ENCODE data around the gene RND1.
"Not testable (repeated sequence)": the region's sequence is repeated elsewhere in the genome, so short reads cannot be mapped to it uniquely, and the experiment has no call there.

Gene RND1

DNA sequence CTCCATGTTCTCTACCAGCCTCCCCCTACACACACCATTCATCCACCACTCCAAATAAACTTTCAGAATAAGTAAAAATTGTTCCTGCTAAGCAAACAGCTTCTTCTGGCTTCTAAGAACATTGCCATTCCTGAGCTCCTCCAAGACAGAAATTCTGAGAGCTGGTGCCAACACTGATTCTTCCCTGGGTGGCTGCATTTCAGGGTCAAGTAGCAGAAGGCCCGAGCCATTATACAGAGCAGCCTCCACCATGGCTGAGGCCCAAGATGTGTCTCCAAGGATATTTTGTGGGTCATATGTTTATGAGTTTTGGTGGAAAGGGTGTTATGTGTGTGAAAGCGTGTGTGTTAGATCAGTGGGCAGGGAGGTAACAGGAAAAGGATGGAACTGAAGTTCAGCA, 3.5 kb upstream of the RND1 start:
- H3K4me3 ChIP-seq (ENCODE audit: low read length) = no peak overlapping the region
- no peak for DNase-seq (ENCODE audit: low read depth)
- TF ChIP-seq, protein P1, sequence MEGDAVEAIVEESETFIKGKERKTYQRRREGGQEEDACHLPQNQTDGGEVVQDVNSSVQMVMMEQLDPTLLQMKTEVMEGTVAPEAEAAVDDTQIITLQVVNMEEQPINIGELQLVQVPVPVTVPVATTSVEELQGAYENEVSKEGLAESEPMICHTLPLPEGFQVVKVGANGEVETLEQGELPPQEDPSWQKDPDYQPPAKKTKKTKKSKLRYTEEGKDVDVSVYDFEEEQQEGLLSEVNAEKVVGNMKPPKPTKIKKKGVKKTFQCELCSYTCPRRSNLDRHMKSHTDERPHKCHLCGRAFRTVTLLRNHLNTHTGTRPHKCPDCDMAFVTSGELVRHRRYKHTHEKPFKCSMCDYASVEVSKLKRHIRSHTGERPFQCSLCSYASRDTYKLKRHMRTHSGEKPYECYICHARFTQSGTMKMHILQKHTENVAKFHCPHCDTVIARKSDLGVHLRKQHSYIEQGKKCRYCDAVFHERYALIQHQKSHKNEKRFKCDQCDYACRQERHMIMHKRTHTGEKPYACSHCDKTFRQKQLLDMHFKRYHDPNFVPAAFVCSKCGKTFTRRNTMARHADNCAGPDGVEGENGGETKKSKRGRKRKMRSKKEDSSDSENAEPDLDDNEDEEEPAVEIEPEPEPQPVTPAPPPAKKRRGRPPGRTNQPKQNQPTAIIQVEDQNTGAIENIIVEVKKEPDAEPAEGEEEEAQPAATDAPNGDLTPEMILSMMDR (IDR thresholded peaks at IDR 0.05; ENCODE audit: insufficient read depth, low read depth, low read length, missing control alignments) = no peak

- no peak for DNase-seq (ENCODE audit: low read depth)
- TF ChIP-seq, protein P1 (IDR thresholded peaks at IDR 0.05; ENCODE audit: insufficient read depth, low read depth, low read length, missing control alignments) = no peak
- H3K4me3 ChIP-seq (ENCODE audit: low read length) = no peak overlapping the region
Observed at GRCh38 chr12:48868451-48868850, 2.8 kb upstream of the RND1 start.

DNA sequence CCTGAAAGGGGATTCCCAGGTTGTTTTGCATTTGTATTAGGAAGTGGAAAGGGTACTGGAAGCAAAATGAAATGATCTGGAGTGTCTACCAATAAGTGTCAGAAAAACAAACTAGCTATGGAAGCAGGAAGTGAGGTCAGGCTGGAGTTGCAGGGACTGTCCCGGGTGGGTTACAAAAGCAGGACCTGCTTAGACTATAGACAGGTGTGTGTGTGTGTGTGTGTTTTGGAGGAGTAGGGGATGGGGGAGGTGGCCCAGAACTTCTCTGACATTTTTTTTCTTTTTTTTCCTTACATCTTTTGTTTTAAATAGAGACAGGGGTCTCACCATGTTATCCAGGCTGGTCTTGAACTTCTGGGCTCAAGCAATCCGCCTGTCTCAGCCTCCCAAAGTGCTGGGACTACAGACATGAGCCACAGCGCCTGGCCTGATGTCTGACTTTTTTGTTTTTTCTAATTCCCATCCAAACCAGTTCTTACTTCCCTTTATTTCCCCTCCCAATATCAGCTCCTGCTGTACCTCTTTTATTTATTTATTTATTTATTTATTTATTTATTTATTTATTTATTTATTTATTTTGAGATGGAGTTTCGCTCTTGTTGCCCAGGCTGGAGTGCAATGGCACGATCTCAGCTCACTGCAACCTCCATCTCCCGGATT, 512 bp upstream of the RND1 start:
- TF ChIP-seq, protein P1 (IDR thresholded peaks at IDR 0.05; ENCODE audit: insufficient read depth, low read depth, low read length, missing control alignments) = no peak
- H3K4me3 ChIP-seq (ENCODE audit: low read length) = peak overlapping the region; percentile 58
- DNase-seq (ENCODE audit: low read depth) = no peak

DNA sequence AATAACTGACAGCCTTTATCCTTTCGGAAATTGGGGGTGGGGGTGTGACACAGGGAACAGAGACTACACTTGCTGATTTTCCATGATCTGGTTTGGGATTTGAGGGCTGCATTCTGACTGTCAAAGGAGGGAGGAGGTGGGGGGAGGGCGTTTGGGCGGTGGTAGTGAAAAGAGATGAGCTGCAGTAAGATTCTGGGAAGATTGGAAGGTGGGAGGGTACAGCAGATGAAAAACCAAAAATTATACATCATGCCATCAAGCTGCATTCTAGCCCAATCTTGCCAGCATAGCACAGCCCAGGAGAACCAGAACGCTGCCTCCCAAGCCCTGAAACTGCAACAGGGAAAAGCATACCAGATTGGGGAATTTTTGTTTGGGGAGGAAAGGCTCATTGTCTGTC, 2.4 kb downstream of the RND1 start:
- no peak for DNase-seq (ENCODE audit: low read depth)
- no peak overlapping the region for H3K4me3 ChIP-seq (ENCODE audit: low read length)
- TF ChIP-seq, protein P1 (IDR thresholded peaks at IDR 0.05; ENCODE audit: insufficient read depth, low read depth, low read length, missing control alignments) = no peak

DNA sequence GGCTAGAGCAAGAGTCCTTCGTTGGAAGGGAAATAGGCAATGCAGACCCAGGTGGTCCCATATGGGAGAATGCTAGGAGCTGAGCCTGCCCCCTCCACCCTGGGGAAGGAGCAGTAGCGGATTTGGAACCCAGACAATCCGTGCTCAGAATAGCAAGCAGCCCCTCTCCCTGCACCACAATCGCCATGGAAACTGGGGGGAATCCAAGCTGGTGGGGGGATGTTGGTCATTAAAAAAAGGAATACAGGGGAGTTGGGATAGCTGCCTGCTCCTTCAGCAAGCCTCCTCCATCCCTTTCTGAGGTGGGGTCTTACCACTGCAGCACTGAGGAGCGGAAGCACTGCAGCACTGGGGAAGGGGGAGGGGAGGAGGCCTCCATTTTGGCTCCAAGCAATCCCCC, 2.9 kb downstream of the RND1 start:
- DNase-seq (ENCODE audit: low read depth) = no peak
- H3K4me3 ChIP-seq (ENCODE audit: low read length) = no peak overlapping the region
- TF ChIP-seq, protein P1 (IDR thresholded peaks at IDR 0.05; ENCODE audit: insufficient read depth, low read depth, low read length, missing control alignments) = no peak

GRCh38 chr12:48861111-48861510, 4.6 kb downstream of the RND1 start:
- peak; percentile 84 for DNase-seq (ENCODE audit: low read depth)
- TF ChIP-seq, protein P1 (IDR thresholded peaks at IDR 0.05; ENCODE audit: insufficient read depth, low read depth, low read length, missing control alignments) = no peak

DNA sequence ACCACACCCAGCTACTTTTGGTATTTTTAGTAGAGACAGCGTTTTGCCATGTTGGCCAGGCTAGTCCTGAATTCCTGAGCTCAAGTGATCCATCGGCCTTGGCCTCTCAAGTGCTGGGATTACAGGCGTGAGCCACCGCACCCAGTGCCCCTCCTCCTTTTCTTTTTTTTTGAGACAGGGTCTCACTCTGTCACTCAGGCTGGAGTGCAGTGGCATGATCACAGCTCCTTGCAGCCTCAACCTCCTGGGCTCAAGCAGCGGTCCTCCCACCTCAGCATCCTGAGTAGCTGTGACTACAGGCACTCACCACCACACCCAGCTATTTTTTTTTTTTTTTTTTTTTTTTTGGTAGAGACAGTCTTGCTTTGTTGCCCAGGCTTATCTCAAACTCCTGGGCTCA, 5.4 kb downstream of the RND1 start:
- H3K4me3 ChIP-seq (ENCODE audit: low read length); DNase-seq (ENCODE audit: low read depth): not testable (repeated sequence)

More at GRCh38 chr12:48861111-48861510, 4.6 kb downstream of the RND1 start:
- no peak overlapping the region for H3K4me3 ChIP-seq (ENCODE audit: low read length)
